B cell (primary cell): Measurements from ENCODE around the gene FUOM.

Experiments used
- EZH2 ChIP-seq: IDR thresholded peaks from 2 replicates; pipeline ENCODE4 v1.6.1; 2012; ENCODE audit warnings: borderline replicate concordance, low read depth, mild to moderate bottlenecking, moderate library complexity, low read length; ENCODE audit not compliant: insufficient read depth, poor library complexity, severe bottlenecking
- TF ChIP-seq, protein P1 (sequence below): fragments of 200-600 bp; IDR thresholded peaks from one replicate; pipeline ENCODE4 v1.8.0; 2022; ENCODE audit warnings: antibody characterized with exemption, mild to moderate bottlenecking

DNA sequence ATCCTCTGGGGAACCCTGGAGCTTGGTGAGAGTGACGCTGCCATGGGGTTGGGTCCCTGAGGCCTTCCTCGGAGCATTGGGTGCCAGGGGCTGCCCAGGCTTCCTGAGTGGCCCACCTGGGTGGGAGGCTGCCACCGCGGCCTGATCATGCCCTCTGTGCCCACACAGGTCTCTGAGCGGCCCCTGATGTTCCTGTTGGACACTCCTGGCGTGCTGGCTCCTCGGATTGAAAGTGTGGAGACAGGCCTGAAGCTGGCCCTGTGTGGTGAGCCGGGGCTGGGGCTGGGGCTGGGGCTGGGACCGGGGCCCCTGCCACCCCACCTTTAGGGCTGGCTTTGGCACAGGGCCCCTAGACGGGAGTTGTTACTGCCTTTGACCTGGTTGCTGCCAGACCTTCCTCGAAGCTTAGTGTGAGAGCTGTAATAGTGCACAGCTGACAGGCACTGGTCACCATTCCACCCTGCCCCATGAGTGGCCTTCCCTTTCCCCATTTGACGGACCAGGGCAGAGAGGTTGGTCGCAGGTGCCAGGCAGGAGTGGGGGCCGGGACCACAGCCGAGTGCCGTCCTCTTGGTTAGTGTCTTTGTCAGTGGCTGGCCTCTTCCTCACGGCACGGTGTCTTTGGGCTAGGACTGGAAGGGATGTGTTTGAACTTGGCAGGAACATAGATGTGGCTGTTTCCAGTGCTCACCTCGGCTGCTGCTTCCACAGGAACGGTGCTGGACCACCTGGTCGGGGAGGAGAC is 44.3 kb upstream of the FUOM start:
- TF ChIP-seq, protein P1, sequence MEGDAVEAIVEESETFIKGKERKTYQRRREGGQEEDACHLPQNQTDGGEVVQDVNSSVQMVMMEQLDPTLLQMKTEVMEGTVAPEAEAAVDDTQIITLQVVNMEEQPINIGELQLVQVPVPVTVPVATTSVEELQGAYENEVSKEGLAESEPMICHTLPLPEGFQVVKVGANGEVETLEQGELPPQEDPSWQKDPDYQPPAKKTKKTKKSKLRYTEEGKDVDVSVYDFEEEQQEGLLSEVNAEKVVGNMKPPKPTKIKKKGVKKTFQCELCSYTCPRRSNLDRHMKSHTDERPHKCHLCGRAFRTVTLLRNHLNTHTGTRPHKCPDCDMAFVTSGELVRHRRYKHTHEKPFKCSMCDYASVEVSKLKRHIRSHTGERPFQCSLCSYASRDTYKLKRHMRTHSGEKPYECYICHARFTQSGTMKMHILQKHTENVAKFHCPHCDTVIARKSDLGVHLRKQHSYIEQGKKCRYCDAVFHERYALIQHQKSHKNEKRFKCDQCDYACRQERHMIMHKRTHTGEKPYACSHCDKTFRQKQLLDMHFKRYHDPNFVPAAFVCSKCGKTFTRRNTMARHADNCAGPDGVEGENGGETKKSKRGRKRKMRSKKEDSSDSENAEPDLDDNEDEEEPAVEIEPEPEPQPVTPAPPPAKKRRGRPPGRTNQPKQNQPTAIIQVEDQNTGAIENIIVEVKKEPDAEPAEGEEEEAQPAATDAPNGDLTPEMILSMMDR: no peak
- TF ChIP-seq EZH2: no peak
